ENCODE measurements around the gene SORL1-AS1.
"Not testable (repeated sequence)": the region's sequence is repeated elsewhere in the genome, so short reads cannot be mapped to it uniquely, and the experiment has no call there.

The SORL1-AS1 gene

GRCh38 chr11:121485216-121485615 lies 32.4 kb upstream of the SORL1-AS1 start:
- Histone ChIP-seq H3K36me3 (ENCODE audit: control insufficient read depth, insufficient read depth, low read length) (no peaks in the 10 kb centered on the region), H3K27me3 (ENCODE audit: control insufficient read depth, insufficient read depth, low read length) (no peaks in the 10 kb centered on the region), H3K4me3 (ENCODE audit: low read depth, low read length) (no peak overlapping the region)
- TF ChIP-seq CTCF (IDR thresholded peaks at IDR 0.05; ENCODE audit: insufficient read depth, low read length, severe bottlenecking), result no peak
- DNase-seq (ENCODE audit: low read depth) (no peak), FAIRE-seq (peak; percentile 81)

- no peak for DNase-seq (ENCODE audit: low read depth)
- no peak overlapping the region for H3K4me3 ChIP-seq (ENCODE audit: low read depth, low read length)
- H3K36me3 ChIP-seq (ENCODE audit: control insufficient read depth, insufficient read depth, low read length), result no peaks in the 10 kb centered on the region
- no peaks in the 10 kb centered on the region for H3K27me3 ChIP-seq (ENCODE audit: control insufficient read depth, insufficient read depth, low read length)
- FAIRE-seq, result no peak
- no peak for TF ChIP-seq CTCF (IDR thresholded peaks at IDR 0.05; ENCODE audit: insufficient read depth, low read length, severe bottlenecking)
These were observed 31.2 kb upstream of the SORL1-AS1 start for GRCh38 chr11:121483805-121484480.

GRCh38 chr11:121482231-121483129 lies 29.7 kb upstream of the SORL1-AS1 start:
- peak; percentile 13 for FAIRE-seq
- no peak for TF ChIP-seq CTCF (IDR thresholded peaks at IDR 0.05; ENCODE audit: insufficient read depth, low read length, severe bottlenecking)
- no peak overlapping the region for H3K4me3 ChIP-seq (ENCODE audit: low read depth, low read length)
- DNase-seq (ENCODE audit: low read depth), result peak; percentile 44
- H3K36me3 ChIP-seq (ENCODE audit: control insufficient read depth, insufficient read depth, low read length), result no peaks in the 10 kb centered on the region
- no peaks in the 10 kb centered on the region for H3K27me3 ChIP-seq (ENCODE audit: control insufficient read depth, insufficient read depth, low read length)

- not testable (repeated sequence) for H3K27me3 ChIP-seq (ENCODE audit: control insufficient read depth, insufficient read depth, low read length); H3K36me3 ChIP-seq (ENCODE audit: control insufficient read depth, insufficient read depth, low read length); H3K4me3 ChIP-seq (ENCODE audit: low read depth, low read length); FAIRE-seq; DNase-seq (ENCODE audit: low read depth)
These were observed 28.9 kb upstream of the SORL1-AS1 start for GRCh38 chr11:121481484-121482230.

GRCh38 chr11:121479698-121480238 lies 27.0 kb upstream of the SORL1-AS1 start:
- Histone ChIP-seq H3K36me3 (ENCODE audit: control insufficient read depth, insufficient read depth, low read length) (no peaks in the 10 kb centered on the region), H3K27me3 (ENCODE audit: control insufficient read depth, insufficient read depth, low read length) (no peaks in the 10 kb centered on the region), H3K4me3 (ENCODE audit: low read depth, low read length) (no peak overlapping the region)
- DNase-seq (ENCODE audit: low read depth) (no peak), FAIRE-seq (no peak)
- no peak for TF ChIP-seq CTCF (IDR thresholded peaks at IDR 0.05; ENCODE audit: insufficient read depth, low read length, severe bottlenecking)
